SU-DHL-6 (cell line): ENCODE results near the gene MYLK.

Source experiments
- EZH2phosphoT487 ChIP-seq: fragments of 200-600 bp; sonication (generic), shearing (Covaris generic); conservative IDR thresholded peaks from 2 replicates; pipeline ENCODE4 v1.6.1; 2018; ENCODE audit warnings: mild to moderate bottlenecking, antibody characterized with exemption, low read length, moderate library complexity, mixed read lengths
- TF ChIP-seq, protein P1 (sequence below): fragments of 200-600 bp; sonication (generic); IDR thresholded peaks from one replicate; pipeline ENCODE4 v1.5.1; 2017; ENCODE audit warnings: antibody characterized with exemption, mild to moderate bottlenecking, low read length, moderate library complexity; ENCODE audit not compliant: insufficient read depth, poor library complexity, severe bottlenecking

- TF ChIP-seq, protein P1, sequence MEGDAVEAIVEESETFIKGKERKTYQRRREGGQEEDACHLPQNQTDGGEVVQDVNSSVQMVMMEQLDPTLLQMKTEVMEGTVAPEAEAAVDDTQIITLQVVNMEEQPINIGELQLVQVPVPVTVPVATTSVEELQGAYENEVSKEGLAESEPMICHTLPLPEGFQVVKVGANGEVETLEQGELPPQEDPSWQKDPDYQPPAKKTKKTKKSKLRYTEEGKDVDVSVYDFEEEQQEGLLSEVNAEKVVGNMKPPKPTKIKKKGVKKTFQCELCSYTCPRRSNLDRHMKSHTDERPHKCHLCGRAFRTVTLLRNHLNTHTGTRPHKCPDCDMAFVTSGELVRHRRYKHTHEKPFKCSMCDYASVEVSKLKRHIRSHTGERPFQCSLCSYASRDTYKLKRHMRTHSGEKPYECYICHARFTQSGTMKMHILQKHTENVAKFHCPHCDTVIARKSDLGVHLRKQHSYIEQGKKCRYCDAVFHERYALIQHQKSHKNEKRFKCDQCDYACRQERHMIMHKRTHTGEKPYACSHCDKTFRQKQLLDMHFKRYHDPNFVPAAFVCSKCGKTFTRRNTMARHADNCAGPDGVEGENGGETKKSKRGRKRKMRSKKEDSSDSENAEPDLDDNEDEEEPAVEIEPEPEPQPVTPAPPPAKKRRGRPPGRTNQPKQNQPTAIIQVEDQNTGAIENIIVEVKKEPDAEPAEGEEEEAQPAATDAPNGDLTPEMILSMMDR, result no peak
- TF ChIP-seq EZH2phosphoT487, result no peak
Observed at GRCh38 chr3:123733805-123734526, 150.2 kb downstream of the MYLK start.
